ENCODE data around the gene ROBO1. TPM values are rescaled to one million over a fixed set of nuclear protein-coding genes. Genes with fewer than 3 reads are reported as not detected.

ROBO1 gene
- total and polyA plus RNA-seq, 2 of the 8 experiments (the other 6 are each of a cell fraction or from before 2014, with no cell fraction given) = 51.4 to 91.0 TPM

GRCh38 chr3:79497447-79498111 lies 270.2 kb downstream of the ROBO1 start:
- Histone ChIP-seq H3K4me1 (replicated peaks in 1 of 4; ENCODE audit: control insufficient read depth in 3 of 4, insufficient read depth in 4 of 4, low read length in 3 of 4) (no peaks in the 10 kb centered on the region), H3K4ac (replicated peaks; ENCODE audit: insufficient read length, low read depth, low read length) (no peak overlapping the region)
- no peak for DNase-seq (ENCODE audit: low read depth in 1 of 2, low spot score in 2 of 2)

More at GRCh38 chr3:79497447-79498111, 270.2 kb downstream of the ROBO1 start:
- Histone ChIP-seq H3K36me3 (ENCODE audit: control insufficient read depth in 2 of 4, insufficient read depth in 4 of 4, low read length in 3 of 4) (no peaks in the 10 kb centered on the region), H3K9me3 (ENCODE audit: insufficient read depth in 2 of 2, low read depth in 1 of 2, low read length in 1 of 2) (peaks cover 0 to 8% of the 10 kb centered on the region in 2 experiments; a peak in 1 of 4 replicates), H3K79me1 (ENCODE audit: low read depth, low read length) (no peaks in the 10 kb centered on the region), H2AFZ (ENCODE audit: low read length) (no peak overlapping the region), H3K79me2 (ENCODE audit: control insufficient read depth in 1 of 2, insufficient read depth in 2 of 2, low read length in 2 of 2) (no peaks in the 10 kb centered on the region), H2BK120ac (replicated peaks; ENCODE audit: low read depth, low read length) (no peak overlapping the region), H3K18ac (ENCODE audit: extremely low read depth, low read length) (no peak overlapping the region), H3K56ac (replicated peaks; ENCODE audit: insufficient read length, low read depth, low read length) (no peak overlapping the region), H4K8ac (ENCODE audit: extremely low read depth, insufficient read depth, low read length) (no peak overlapping the region), H3K14ac (ENCODE audit: insufficient read length) (no peak overlapping the region), H4K20me1 (replicated peaks in 1 of 2; ENCODE audit: control insufficient read depth in 1 of 2, insufficient read depth in 2 of 2, low read length in 2 of 2) (no peaks in the 10 kb centered on the region), H3K4me2 (ENCODE audit: insufficient read depth in 1 of 2, low read depth in 2 of 2, low read length in 2 of 2) (no peak overlapping the region), H2BK20ac (ENCODE audit: low read length) (no peak overlapping the region), H2BK15ac (ENCODE audit: low read length) (no peak overlapping the region), H3K27me3 (replicated peaks in 1 of 4; ENCODE audit: control insufficient read depth in 3 of 4, extremely low read depth in 1 of 4, insufficient read depth in 3 of 4, low read length in 3 of 4) (no peaks in the 10 kb centered on the region), H4K5ac (ENCODE audit: insufficient read length, low read depth, low read length) (no peak overlapping the region), H2BK5ac (ENCODE audit: low read depth, low read length) (no peak overlapping the region), H3K23me2 (ENCODE audit: low read depth, low read length) (no peaks in the 10 kb centered on the region), H3K27ac (ENCODE audit: low read depth, low read length) (no peak overlapping the region), H3K9ac (replicated peaks in 1 of 4; ENCODE audit: extremely low read depth in 1 of 4, low read depth in 3 of 4, low read length in 3 of 4) (no peak overlapping the region), H2BK12ac (ENCODE audit: low read depth, low read length) (no peak overlapping the region), H4K91ac (replicated peaks; ENCODE audit: insufficient read length, low read length) (no peak overlapping the region), H2AK5ac (ENCODE audit: low read depth, low read length) (no peak overlapping the region), H3K4me3 (ENCODE audit: extremely low read depth in 1 of 4, insufficient read depth in 2 of 4, low read depth in 3 of 4, low read length in 4 of 4) (no peak overlapping the region), H3K23ac (ENCODE audit: insufficient read length) (no peak overlapping the region)
- no peak for FAIRE-seq
- POLR2A ChIA-PET (ENCODE audit: partially characterized antibody) = no interaction called here
- CTCF ChIA-PET (ENCODE audit: partially characterized antibody) = interaction anchor here (0.7 to 1.9 kb wide), 3 partner anchors 20 to 706 kb away, joined by 3 to 5 read pairs (median 3); no protein-coding TSS in a partner anchor
- 36% methylated on average over 7 of the region's 7 CpGs; no CpG with 5 or more reads in 1 of the 2 experiments for whole genome bisulfite sequencing, 2 experiments (ENCODE audit: extremely low coverage in 1 of 2, insufficient coverage in 1 of 2, insufficient read length in 1 of 2, insufficient replicate concordance in 2 of 2, low coverage in 1 of 2, low lambda C conversion rate in 2 of 2, missing lambda C conversion rate in 1 of 2)
- no peak for TF ChIP-seq NRF1 (IDR thresholded peaks at IDR 0.05; ENCODE audit: low read depth, low read length)
- TF ChIP-seq CTCF (IDR thresholded peaks at IDR 0.05; ENCODE audit: control extremely low read depth in 1 of 3, insufficient read depth in 1 of 3, low read depth in 1 of 3, low read length in 3 of 3) = peak in 2 of 3 experiments; percentile 25 to 39; a peak in 2 of 4 replicates
- TF ChIP-seq MAFK (IDR thresholded peaks at IDR 0.05; ENCODE audit: low read depth, low read length) = peak; percentile 71; the same call in 1 of the 2 replicates
- no peak for TF ChIP-seq ZNF274 (IDR thresholded peaks at IDR 0.05; ENCODE audit: borderline replicate concordance, extremely low read depth, low read length)
- TF ChIP-seq RAD21 (IDR thresholded peaks at IDR 0.05 in 1 of 2, conservative IDR thresholded peaks at IDR 0.05 in 1 of 2; ENCODE audit: low read depth in 2 of 2, low read length in 2 of 2) = peak; percentile 68 to 78
- no peak for TF ChIP-seq E2F6 (IDR thresholded peaks at IDR 0.05)
